ENCODE measurements around the gene CXCL6.

CXCL6 gene

DNA sequence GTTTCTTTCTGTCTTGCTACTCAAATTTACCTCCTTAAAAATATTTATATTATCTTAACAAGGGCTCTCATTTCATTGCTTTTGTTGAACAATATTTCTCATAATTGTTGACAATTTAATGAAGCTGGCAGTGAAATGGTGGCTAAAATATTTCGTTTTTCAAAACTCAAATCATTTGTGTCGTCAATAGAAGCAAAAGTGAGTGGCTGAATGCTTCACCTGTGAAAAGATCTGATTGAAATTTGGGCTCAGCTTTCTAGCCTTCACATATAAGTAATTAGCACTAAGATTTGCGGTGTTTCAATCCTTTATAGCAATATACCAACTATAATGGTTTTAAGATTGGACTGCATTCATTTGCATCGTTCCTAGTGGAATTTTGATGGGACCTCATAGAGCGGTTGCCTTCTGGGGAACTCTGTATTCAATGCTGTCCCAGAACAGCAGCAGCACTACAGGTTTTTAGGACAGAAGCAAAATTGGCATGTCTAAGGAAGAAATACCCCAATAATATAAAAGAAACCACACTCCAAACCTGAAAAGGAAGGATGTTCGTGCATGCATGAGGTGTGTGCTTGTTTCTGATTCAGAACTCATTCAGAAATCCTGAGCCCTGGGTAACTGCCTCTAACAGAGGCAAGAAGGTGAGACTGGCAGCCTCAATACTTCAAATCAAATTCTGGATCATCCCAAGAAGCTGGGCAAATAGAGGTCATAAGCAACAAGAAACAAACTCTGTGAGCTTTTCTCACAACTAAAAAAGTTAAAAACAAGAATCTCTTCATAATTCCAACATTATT is 35.2 kb downstream of the CXCL6 start:
- no peak overlapping the region for H3K27ac ChIP-seq (ENCODE audit: low read depth, low read length)
- H3K36me3 ChIP-seq (ENCODE audit: control insufficient read depth, insufficient read depth, low read length) = no peaks in the 10 kb centered on the region
- H3K27me3 ChIP-seq (ENCODE audit: control insufficient read depth, insufficient read depth, low read length) = no peaks in the 10 kb centered on the region
- no peak overlapping the region for H3K4me3 ChIP-seq (ENCODE audit: low read length)
- H3K9ac ChIP-seq (ENCODE audit: low read length) = no peak overlapping the region
- no peaks in the 10 kb centered on the region for H3K4me1 ChIP-seq (ENCODE audit: control insufficient read depth, insufficient read depth, low read length)

DNA sequence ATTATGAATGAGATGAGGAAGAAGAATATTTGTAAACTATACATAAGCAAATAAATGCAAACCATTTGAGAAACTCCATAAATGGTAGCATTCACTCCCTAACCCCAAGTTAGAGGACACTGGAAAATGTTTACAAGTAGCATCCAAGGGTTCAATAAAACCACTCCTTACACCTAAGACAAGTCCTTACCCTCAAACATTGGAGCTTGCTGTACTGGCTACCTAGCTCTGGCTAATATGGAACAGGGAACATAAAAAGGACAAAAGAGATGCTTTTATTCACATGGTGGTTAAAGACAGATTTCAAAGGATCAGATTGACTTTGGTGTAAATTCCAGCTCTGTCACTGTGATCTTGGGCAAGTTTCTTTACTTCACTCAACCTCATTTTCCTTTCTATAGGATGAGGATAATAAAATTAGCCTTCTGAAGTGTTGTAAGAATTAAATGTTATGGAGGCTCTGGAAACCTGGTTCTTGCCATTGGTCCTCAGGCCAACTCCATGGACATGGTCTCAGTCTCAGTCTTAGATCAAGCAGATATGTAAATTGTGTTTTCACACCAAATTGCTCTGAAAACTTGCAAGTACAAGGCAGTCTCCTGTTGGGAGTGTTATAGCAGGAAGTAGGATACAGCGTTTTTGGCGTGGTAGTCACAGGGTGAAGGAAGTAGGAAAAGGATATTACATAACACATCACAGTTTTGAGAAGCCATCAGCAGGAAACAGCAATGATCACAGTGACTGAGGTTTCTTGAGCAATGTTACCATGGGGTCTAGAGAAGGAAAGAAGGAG is 36.0 kb downstream of the CXCL6 start:
- Histone ChIP-seq H3K27ac (ENCODE audit: low read depth, low read length) (no peak overlapping the region), H3K4me1 (ENCODE audit: control insufficient read depth, insufficient read depth, low read length) (no peaks in the 10 kb centered on the region), H3K4me3 (ENCODE audit: low read length) (no peak overlapping the region), H3K36me3 (ENCODE audit: control insufficient read depth, insufficient read depth, low read length) (no peaks in the 10 kb centered on the region), H3K9ac (ENCODE audit: low read length) (no peak overlapping the region), H3K27me3 (ENCODE audit: control insufficient read depth, insufficient read depth, low read length) (no peaks in the 10 kb centered on the region)

DNA sequence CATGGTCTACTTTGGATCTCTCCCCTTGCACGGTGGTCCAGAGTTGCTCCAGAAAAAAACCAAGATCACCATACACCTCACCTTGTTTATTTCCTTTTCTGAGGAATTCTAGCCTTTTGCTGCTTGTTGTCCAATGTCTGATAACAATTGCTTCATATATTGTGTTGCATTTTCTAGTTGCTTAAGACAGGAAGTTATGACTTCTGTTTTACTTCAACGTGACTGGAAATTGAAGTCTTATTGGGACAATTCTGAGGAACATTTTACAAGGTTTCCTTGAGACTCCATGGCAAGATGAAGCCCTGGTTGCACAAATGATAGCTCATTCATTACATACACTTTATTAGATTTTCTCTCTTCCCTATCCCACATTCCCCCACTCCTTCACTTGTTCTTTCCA is 37.9 kb downstream of the CXCL6 start:
- no peaks in the 10 kb centered on the region for H3K27me3 ChIP-seq (ENCODE audit: control insufficient read depth, insufficient read depth, low read length)
- H3K4me1 ChIP-seq (ENCODE audit: control insufficient read depth, insufficient read depth, low read length) = no peaks in the 10 kb centered on the region
- H3K27ac ChIP-seq (ENCODE audit: low read depth, low read length) = no peak overlapping the region
- H3K4me3 ChIP-seq (ENCODE audit: low read length) = no peak overlapping the region
- no peak overlapping the region for H3K9ac ChIP-seq (ENCODE audit: low read length)
- no peaks in the 10 kb centered on the region for H3K36me3 ChIP-seq (ENCODE audit: control insufficient read depth, insufficient read depth, low read length)

- Histone ChIP-seq H3K4me3 (ENCODE audit: low read length) (no peak overlapping the region), H3K27me3 (ENCODE audit: control insufficient read depth, insufficient read depth, low read length) (no peaks in the 10 kb centered on the region), H3K9ac (ENCODE audit: low read length) (no peak overlapping the region), H3K4me1 (ENCODE audit: control insufficient read depth, insufficient read depth, low read length) (no peaks in the 10 kb centered on the region), H3K36me3 (ENCODE audit: control insufficient read depth, insufficient read depth, low read length) (no peaks in the 10 kb centered on the region), H3K27ac (ENCODE audit: low read depth, low read length) (no peak overlapping the region)
Observed at GRCh38 chr4:73875401-73875800, 38.9 kb downstream of the CXCL6 start.

- H3K9ac ChIP-seq (ENCODE audit: low read length) = no peak overlapping the region
- H3K27ac ChIP-seq (ENCODE audit: low read depth, low read length) = no peak overlapping the region
- no peaks in the 10 kb centered on the region for H3K4me1 ChIP-seq (ENCODE audit: control insufficient read depth, insufficient read depth, low read length)
- H3K27me3 ChIP-seq (ENCODE audit: control insufficient read depth, insufficient read depth, low read length) = no peaks in the 10 kb centered on the region
- no peak overlapping the region for H3K4me3 ChIP-seq (ENCODE audit: low read length)
- H3K36me3 ChIP-seq (ENCODE audit: control insufficient read depth, insufficient read depth, low read length) = no peaks in the 10 kb centered on the region
Observed at GRCh38 chr4:73883306-73883705, 46.8 kb downstream of the CXCL6 start.

DNA sequence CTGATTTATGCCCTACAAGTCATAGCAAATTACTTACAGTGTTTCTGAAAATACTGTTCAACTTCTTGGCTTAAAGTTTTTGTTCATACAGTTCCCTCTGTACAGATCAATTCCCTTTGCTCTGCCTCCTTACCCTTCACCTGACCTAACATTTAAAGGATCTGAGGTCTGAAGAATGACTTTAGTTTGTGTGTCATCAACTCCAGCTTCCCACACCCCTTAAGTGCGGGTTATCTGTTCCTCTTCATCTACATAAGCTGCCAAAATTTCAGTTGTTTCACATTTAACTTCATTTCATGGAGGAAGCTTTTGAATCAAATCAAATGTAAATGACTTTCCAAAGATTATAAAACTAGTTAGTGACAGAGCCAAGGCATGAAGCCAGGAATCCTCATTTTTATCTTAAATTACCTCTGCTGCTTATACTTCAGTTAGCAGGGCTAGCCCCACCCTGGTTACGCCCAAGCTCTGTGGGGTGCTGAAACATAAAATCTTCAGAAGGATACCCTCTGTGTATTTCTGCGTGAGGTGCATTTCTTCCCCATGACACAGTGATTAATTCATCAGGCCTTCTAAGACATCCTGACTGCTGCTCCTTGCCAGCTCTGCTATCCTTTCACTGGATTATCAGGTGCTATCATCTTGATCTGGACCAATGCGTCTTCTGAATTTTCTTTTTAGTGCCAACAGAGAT is 49.2 kb downstream of the CXCL6 start:
- Histone ChIP-seq H3K4me1 (ENCODE audit: control insufficient read depth, insufficient read depth, low read length) (no peaks in the 10 kb centered on the region), H3K4me3 (ENCODE audit: low read length) (no peak overlapping the region), H3K36me3 (ENCODE audit: control insufficient read depth, insufficient read depth, low read length) (no peaks in the 10 kb centered on the region), H3K9ac (ENCODE audit: low read length) (no peak overlapping the region), H3K27me3 (ENCODE audit: control insufficient read depth, insufficient read depth, low read length) (no peaks in the 10 kb centered on the region), H3K27ac (ENCODE audit: low read depth, low read length) (no peak overlapping the region)

Data from rectal smooth muscle tissue (tissue), 1 donor.